GM12864 (cell line): ENCODE data around the gene CLDN9.
A peak's percentile ranks its signal among the peaks of the same experiment; 100 is the strongest.

Source experiments
- DNase-seq: peaks from one replicate; pipeline ENCODE4 v3.0.0-alpha.2; 2011; ENCODE audit warnings: low read depth
- H3K4me3 ChIP-seq: 2 replicates; pipeline ENCODE4 v1.5.1; 2011; ENCODE audit warnings: mild to moderate bottlenecking, low read depth, low read length, control low read depth
- TF ChIP-seq, protein P1 (sequence below): IDR thresholded peaks from 2 replicates; pipeline ENCODE4 v1.5.1; 2011; ENCODE audit warnings: low read depth, mild to moderate bottlenecking, moderate library complexity, low read length, control low read depth, inconsistent platforms; ENCODE audit errors: missing control alignments

Gene CLDN9

DNA sequence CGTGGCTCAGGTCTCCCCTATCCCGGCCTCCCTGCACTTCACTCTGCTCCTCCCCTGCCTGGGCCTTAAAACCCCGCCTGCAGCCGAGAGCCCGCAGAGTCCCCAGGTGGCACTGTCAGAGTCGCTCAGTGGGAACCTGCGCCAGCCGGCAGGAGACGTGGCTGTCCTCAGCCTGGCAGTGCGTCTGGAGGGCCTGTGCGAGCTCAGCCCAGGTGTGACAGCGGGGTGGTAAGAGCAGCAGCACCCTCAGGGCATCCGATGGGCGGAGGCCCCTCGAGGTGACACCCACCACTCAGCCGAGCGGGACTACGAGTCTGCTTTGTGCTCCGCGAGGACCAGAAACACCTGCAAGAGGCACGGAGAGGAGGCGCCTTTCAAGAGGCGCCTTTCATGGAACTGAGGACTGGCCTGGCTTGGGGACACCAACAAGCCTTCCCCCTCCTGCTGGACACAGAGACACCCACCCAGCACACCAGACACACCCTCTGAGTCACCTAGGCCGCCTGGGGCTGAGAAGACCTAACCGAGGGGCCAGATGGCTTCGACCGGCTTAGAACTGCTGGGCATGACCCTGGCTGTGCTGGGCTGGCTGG, at the start of gene CLDN9:
TSS of gene CLDN9 (plus strand) at position 96 of the 593 bp plus-strand sequence. CDS start at position 536, 440 bp downstream.
- H3K4me3 ChIP-seq, result no peak within 1 kb of the TSS
- TF ChIP-seq, protein P1, sequence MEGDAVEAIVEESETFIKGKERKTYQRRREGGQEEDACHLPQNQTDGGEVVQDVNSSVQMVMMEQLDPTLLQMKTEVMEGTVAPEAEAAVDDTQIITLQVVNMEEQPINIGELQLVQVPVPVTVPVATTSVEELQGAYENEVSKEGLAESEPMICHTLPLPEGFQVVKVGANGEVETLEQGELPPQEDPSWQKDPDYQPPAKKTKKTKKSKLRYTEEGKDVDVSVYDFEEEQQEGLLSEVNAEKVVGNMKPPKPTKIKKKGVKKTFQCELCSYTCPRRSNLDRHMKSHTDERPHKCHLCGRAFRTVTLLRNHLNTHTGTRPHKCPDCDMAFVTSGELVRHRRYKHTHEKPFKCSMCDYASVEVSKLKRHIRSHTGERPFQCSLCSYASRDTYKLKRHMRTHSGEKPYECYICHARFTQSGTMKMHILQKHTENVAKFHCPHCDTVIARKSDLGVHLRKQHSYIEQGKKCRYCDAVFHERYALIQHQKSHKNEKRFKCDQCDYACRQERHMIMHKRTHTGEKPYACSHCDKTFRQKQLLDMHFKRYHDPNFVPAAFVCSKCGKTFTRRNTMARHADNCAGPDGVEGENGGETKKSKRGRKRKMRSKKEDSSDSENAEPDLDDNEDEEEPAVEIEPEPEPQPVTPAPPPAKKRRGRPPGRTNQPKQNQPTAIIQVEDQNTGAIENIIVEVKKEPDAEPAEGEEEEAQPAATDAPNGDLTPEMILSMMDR, result no peak
- no peak for DNase-seq

DNA sequence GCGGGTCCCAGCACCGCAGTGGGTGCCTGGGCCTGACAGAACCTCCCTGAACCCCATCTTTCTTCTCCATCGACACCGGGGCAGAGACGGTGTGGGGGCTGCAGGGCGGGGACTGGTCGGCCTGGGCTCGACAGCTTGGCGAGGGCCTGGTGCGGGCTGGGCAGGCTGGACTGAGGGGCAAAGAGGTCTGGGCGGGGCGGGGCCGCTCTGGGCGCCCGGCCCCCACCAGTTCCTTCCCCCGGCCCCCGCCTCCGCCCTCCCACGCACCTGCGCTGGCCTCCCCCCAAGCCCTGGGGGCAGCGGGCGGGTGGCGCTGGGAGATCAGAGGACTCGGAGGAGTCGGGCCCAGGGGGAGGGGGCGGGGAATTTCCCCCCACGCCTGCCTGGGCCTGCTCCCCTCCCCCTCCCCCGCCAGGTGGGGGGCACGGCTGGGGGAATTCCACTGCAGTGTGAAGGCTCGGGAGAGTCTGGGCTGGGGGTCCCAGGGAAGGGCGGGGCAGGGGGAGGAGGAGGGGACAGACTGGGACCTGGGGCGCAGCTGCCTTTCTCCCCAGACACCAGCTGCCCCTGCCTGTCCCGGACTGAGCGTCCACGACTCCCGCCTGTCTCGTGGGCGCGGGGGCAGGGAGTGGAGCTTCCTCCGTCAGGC, 49.5 kb upstream of the CLDN9 start:
- H3K4me3 ChIP-seq, result peak overlapping the region; percentile 31
- no peak for DNase-seq
- TF ChIP-seq, protein P1, result no peak

DNA sequence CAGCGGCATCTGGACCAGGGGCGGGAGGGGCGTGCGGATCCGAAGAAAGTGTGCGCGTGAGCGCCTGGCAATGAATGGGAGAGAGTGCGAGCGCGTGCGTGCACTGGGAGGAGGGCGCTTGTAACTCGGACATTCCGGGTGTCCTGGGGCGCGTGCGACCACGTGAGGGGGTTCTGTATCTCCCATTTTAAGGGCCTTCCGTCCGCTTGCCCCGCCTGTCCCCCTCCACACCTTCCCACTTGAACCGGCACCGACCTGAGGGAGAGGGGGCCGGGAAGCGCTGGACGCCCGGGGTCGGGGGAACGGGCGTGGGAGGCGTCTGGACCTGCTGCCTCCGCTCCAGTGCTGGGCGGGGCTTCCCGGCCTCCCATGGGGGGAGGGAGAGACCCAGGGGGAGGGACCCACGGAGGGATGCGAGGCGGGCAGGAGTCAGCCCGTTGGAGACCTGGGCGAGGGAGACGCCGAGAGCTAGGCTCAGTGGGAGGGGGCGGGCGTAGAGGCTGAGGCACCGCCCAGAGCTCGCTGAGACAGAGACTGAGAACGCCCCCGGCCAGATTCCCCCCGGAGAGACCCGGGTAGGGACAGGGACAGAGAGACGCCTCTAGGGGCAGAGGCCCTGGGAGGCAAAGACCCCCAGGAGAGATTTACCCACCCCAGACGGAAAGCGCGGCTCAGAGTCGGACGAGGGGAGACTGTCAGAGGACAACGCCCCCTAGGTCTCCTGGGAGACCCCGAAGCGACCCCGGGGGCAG, 48.8 kb upstream of the CLDN9 start, which contains the start of gene KREMEN2:
TSS of gene KREMEN2 (plus strand) at position 553 of the 752 bp plus-strand sequence. CDS start 246 bp downstream, outside the sequence.
- TF ChIP-seq, protein P1, result no peak
- peak within 1 kb of the TSS; percentile 31 for H3K4me3 ChIP-seq
- DNase-seq, result no peak

DNA sequence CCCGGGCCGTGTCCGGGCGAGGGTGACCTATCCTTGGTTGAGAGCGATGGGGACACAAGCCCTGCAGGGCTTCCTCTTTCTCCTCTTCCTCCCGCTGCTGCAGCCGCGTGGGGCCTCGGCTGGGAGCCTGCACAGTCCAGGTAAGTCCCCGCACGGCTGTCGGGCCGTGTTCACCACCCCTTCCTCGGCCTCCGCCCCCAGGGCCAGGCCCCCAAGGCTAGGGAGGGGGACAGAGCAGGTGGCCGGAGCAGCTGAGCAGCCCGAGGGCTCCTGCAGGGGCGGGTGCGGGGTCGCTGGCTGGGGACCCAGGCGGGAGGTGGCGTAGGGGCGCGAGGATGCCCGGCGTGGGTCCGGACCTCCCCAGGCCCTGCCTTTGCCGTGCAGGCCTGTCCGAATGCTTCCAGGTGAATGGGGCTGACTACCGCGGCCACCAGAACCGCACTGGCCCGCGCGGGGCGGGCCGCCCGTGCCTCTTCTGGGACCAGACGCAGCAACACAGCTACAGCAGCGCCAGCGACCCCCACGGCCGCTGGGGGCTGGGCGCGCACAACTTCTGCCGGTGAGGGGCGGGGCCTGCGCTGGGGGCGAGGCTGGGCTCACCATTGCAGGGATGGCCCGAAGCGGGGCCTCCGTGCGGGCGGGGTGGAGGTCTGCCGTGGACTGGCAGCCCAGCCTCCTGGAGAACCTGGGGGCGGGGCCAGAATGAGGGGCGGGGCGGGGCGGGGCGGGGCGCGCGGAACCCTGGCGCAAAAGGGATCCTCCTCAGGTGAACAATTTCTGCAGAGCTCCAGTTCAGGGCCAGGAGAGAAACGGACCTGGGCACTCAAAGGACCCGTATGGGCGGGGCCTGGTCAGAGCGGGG, 48.0 kb upstream of the CLDN9 start:
- no peak for DNase-seq
- peak overlapping the region; percentile 31 for H3K4me3 ChIP-seq
- TF ChIP-seq, protein P1, result no peak

DNA sequence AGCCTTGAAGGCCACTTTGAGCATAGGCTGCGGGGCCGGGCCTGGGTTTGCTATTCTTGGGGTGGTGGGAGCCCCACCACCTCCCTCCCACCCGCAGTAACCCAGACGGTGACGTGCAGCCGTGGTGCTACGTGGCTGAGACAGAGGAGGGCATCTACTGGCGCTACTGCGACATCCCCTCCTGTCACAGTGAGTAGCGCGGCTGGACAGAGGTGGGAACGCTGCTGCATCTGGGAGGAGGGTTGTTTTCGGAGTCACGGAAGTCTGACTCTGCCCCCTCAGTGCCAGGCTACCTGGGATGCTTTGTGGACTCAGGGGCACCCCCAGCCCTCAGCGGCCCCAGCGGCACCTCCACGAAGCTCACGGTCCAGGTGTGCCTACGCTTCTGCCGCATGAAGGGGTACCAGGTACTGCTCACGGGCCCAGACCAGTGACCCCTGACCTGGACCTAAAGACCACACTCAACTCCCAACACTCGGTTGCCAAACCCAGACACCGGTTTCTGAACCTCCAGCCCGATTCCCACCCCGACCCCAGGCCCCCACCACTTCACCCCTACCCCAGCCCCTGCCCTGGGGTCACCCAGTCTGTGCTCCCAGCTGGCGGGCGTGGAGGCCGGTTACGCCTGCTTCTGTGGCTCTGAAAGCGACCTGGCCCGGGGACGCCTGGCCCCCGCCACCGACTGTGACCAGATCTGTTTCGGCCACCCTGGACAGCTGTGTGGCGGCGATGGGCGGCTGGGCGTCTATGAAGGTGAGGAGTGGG, 46.5 kb upstream of the CLDN9 start:
- TF ChIP-seq, protein P1, result no peak
- no peak for DNase-seq
- H3K4me3 ChIP-seq, result no peak overlapping the region

- TF ChIP-seq, protein P1, result no peak
- DNase-seq, result no peak
- H3K4me3 ChIP-seq, result peak overlapping the region; percentile 2; the same call in 1 of the 2 replicates
Observed at GRCh38 chr16:2966808-2967191, 45.9 kb upstream of the CLDN9 start.
